Fibroblast of the conjunctiva (primary cell): ENCODE measurements around the gene STEAP1B.

ENCODE experiments used
- DNase-seq: peaks from one replicate; pipeline ENCODE4 v3.0.0-alpha.2; 2010; ENCODE audit warnings: low read depth

Gene STEAP1B

DNA sequence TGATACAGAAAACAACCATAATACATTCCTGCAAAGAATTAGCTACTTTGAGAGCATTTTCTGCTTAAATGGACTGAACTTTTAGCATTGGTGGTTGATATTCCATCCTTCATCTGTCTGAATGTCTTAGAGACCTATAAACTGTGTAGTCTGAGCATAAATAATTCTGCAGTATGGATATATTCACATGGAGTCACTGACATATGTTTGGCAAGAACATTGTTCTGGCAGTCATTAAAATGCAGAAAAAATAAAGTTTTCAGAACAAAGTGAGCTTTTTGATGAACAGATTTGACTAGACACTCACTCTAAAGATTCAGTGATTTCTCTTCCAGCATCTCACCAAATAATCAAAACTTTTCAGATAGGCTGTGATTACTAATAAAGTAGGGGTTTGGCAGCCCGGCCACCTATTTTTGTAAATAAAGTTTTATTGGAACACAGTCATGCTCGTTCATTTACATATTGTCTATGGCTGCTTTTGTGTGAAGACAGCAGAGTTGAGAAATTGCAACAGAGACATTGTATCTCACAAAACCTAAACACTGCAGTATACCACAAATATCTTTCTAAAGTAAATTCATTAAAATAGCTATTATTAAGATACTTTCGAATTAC, 98.9 kb downstream of the STEAP1B start:
- DNase-seq: no peak

DNA sequence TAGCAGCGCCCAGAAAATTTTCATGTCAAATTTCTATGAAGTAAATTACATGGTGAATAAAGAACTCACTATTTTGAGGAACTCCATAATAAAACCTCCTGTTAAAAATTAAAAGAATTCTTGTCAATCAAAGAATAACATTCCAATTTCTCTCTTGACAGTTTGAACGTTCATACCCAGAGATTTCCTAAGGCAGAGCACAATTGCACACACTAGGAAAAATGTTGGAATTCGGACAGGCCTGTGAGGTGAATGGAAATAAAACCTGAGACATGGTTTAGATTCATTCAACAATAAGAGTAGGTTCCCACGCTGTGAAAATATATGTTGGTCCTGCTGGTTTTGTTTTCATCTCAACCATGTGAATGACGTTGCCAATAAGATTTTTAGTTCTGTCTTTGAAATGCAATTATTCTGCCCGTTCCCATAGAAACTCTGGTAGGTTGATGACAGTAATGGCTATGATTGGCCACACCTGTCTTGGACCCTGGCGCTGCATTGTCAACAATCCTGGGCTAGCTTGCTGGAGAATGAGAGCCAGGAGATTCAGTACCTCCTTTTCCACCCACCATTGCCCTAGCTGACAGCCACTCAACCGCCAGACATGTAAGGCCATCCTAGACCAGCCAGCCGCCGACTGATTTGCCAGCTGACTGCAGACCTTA, 99.7 kb downstream of the STEAP1B start:
- DNase-seq: no peak

DNA sequence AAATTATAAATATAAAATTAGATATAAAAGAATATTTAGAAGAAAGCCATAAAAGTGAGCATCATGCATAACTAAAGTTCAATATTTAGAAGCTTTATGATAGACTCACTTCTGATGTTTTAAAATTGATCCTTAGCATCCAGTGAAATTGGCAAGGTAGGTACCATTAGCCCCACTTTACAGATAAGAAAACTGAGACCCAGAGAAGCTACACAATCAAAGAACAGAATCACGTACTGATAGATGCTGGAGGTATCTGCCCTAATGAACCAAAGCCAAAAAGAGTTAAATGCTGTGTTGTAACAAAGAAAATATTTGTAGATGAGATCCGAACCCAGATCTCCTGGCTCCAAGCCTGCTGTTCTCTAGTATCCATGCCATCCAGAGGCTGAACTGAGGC, 100.4 kb downstream of the STEAP1B start:
- DNase-seq: no peak

DNA sequence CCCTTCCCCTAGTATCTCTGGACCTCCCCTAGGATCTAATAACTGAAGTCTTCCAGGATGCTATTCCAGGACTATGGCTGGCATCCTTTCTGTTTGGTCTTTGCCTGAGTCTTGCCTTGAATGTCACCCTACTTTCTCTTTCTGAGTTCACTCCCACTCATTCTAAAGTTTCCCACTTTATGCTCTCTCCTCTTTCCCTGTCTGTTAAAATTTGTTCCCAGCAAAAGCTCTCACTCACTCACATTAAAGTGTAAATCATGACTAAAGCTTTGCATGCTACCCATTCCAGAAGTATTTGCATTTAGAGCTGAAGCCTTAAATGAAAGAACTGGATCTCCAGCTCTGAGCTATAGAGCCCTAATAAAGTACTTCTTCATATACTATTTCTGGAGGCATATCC, 100.9 kb downstream of the STEAP1B start:
- no peak for DNase-seq

DNA sequence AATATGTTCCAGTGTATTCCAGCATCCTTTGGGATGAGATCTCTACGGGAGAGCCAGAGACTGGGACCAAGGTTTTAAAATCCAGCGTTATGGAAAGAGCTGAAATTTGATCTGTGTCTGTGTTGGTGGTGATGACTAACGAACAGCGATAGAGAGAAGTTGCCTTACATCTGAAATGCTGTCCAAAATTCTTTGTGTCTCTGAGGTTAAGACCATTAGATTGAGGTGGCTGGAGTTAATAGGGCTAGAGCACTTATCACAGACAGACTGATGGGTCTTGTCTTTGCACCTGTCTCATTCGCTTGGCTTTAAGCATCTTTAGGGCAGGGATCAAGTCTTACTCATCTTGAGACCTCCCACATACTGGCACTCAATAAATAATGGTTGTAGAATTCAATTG, 102.0 kb downstream of the STEAP1B start:
- no peak for DNase-seq

DNA sequence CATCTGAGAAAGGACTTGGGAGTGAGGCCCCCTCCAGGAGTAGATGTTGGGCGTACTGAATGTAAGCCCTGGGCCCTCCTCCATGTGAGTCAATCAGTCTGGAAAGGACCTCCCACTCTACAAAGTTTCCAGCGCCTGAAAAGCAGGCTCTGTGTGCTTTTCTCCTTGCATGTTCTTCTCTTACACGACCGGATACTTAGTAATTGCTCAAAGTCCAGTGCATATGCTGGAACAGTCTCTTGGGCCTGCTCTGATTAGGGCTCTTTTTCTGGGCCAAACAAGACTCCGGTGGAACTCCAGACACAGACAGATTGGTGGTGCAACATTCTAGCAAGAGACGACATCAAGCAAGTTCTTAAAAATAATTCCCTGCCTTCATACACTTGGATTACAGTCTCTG, 104.8 kb downstream of the STEAP1B start:
- DNase-seq: no peak

DNA sequence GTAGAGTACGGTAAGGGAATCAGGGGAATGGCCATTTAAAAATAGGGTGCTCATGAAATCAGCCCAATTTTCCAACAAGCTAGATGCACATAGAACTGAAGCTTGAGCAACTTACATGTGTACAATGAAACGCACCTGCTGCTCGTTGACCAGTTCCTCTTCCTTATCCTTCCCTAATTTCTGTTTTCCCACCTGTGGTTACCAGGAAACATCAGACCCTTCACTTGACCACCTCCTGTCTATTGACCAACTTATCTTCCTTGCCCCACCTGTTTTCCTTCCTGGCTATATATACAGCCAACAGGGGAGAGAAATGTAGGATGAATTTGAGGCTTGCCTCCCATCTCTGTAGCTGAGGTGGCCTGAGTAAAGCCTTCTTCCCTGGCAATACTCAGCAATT, 105.2 kb downstream of the STEAP1B start:
- DNase-seq: no peak

DNA sequence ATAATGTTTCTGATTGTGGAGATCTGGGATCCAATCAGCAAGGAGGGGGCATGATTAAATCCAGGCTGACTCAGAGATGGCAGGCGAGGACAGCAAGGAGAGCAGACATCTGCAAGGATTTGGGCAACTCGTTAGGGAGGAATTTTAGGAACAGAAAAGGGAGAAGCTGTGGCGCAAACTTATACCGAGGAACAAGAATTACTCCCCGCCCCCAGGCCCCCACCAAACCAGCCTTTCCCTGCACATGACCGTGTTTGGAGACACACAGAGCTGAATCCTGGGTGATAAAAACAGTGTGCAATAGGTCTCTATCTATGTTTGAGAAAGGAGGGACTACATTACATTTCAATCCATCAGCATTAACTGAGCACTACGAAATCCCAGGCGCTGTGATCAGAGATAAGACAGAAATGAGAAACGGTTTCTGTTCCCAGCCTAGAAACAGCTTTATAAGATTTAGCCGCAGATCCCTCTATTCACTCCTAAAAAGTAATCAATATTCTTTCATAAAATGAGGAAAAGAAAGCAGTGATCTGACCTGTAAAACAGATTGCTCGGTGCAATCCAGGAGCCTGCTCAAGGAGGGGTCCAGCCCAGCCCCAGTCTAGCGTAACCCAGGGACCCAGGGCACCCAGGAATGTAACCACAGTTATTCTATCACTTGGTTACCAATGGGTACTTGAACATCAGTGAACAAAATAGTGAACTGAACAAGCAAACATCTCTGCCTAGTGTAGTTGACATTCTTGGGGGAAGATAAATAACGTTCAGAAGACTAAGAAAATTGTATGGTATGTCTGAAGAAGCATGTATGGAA, 105.9 kb downstream of the STEAP1B start:
- DNase-seq: no peak

DNA sequence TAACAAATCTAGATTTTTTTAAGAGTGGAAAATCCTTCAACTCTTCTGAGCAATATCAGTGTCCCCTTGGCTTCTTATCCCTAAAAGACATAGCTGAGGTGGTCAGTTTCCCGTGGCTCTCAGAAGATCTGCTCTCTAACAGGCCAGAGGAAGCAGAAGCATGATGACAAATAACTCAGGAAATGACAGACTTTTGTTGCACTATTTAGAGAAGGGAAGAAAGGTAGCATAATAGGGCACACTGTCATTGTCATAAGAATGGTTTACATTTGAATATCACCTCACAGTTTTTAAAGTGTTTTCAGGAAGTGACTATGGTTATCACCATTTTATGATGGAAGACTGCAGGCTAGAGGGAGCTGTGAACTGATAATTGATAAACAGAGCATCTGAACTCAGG, 109.5 kb downstream of the STEAP1B start:
- no peak for DNase-seq

DNA sequence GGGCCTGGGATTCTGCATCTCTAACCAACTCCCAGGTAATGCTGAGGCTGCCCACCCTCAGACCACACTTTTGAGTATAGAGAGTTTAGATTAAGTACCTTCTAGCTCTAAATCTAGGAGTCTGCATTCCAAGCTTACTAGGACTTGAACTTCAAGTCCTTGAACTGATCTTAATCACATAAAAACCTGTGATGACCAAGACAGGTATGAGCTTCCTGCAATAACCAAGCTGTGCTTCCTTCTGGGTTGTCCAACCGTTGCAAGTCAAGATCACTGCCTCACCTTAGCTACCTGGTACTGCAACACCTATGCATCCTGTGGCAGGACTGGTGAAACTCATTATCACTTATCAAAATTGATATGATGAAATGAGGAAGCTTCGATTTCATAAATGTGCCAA, 110.1 kb downstream of the STEAP1B start:
- no peak for DNase-seq

DNA sequence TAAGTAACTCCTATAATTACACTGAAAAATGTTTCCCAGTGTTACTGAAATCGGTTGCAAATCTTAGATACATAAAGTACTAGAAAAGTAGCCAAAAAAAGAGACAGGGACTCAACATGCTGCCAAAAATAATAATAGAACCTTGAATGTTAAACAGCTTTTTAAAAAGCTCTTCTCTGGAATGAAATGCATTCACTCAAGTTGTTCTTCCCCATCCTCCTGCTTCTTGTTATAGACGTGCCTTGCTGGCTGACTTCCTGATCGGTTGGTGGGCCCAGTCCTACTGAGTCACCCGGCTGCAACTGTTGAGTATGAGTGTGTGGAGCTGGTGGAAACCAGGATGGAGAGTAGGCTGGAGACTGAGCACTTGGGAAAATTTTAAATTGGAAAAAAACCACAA, 112.4 kb downstream of the STEAP1B start:
- peak; percentile 73 for DNase-seq

DNA sequence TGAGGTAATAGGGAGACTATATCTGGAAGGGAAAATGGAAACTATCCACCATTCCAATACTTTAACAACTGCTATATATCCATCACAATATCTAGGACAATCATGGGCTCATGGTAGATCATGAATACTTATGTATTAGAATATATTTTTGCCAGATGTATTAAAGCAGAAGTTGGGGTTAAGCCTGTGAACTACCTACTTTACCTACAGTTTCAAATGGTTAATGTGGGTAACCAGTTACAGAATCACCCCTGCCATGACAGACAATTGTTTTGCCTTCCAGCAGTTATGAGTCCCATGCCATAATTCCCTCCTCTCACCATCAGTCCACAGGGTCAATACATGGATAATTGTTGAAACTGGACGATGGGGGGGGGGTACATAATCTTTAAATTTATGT, 113.1 kb downstream of the STEAP1B start:
- no peak for DNase-seq

DNA sequence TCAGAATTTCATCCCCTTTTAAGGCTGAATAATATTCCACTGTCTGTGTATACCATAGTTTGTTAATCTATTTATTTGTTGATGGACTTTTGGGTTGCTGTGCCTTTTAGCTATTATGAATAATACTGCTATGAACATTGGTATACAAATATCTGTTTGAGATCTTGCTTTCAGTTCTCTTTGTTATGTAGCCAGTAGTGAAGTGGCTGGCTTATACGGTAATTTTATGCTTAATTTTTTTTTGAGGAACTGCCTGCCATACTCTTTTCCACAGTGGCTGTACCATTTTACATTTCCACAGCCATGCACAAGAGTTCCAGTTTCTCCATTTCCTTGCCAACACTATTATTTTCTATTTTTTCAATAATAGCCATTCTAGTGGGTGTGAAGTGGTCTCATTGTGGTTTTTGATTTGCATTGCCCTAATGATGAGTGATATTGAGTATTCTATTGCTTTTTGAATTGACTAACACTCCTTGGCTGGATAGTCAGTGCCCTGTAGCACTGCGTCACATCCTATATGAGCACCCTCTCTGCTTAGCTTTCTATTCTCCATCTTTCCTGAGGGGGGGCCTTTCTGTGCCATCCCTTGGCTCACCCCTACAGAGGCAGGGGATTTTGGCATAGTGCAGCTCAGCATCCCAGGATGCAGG, 113.7 kb downstream of the STEAP1B start:
- DNase-seq: no peak

DNA sequence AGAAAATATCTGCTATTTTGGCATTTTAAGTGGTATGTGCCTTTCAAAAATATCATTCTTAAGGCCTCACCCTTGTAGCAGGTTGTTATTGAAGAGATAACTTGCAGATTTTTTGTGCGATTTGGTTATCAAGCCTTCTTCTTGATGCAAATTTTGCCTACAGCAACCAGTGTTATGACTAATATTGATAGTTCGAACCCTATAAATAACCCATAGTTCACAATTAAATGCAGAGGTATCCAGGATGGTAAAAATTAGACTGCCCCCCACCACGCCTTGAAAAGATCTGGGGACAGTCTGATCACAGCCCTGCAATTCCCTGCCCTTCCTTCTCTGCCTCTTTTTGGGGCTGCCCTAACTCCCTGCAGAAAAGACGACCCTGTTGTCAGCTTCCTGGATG, 114.7 kb downstream of the STEAP1B start:
- DNase-seq: no peak

DNA sequence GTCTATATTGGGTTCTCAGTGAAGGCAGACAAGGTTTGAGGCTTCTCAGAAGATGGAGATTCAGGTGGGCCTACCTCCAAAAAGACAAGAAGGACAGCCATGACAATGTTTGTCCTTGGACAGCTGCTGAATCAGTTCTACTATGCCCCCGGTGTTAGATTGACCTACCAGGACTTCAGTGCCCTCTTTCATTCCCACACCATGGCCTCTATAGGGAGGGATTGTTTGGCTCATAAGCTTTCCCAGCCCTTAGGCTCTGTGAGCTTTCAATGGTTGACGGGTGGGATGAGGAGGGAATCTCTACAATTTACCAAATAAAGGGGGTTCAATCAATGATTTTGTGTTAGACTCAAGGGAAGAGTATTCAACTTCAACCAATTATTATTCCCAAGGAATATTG, 119.7 kb downstream of the STEAP1B start:
- DNase-seq: no peak

DNA sequence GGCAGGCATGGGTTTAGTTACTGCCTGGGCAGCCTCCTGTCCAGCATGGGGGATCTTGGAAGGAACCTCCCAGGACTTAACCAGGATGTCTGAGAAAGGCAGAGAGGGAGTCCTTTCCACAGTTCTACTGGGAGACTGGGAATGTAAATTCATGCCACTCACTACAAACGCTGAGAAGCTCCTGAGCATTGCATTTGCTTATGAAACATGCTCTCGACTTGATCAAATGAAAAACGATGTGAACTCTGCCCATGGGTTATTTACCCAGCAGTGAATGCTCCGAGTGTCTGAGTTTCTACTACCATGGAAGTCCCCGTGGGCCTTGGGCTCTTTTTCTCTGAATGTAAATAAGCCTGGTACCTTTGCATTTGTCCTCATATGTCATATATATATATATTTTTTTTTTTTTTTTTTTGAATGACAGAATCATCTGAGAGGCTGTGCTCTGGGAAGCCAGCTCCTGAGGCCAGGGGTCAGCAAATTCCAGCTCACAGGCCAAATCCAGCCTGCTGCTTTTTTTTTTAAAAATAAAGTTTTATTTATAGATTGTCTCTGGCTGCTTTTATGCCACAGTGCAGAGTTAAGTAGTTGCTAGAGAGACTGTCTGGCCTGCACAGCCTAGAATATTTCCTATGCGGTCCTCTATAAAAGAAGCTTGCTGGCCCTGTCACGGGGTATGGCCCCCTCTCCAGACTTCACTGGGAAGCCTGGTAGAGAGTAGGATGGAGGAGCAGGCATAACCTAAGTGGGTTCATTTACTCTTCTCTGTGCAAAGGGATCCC, 121.6 kb downstream of the STEAP1B start:
- DNase-seq: no peak

DNA sequence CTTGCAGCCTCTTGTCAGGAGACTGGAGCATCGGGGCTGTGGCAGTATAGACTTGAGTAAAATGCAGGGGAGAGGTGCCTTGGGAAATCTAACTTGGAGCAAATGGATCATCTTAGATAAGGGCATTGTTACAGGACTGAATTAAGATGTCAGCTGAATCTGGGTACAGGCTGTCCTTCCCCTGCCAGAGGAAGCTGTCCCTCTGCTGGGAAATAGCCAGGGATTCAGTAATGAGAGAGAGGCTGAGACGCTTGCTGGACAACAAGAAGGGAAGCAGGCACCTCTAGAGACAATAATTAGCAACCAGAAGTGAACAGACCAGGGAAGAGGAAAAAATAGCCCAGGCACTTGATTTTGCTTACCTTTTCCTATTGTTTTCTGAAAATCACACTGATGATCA, 122.3 kb downstream of the STEAP1B start:
- DNase-seq: no peak

DNA sequence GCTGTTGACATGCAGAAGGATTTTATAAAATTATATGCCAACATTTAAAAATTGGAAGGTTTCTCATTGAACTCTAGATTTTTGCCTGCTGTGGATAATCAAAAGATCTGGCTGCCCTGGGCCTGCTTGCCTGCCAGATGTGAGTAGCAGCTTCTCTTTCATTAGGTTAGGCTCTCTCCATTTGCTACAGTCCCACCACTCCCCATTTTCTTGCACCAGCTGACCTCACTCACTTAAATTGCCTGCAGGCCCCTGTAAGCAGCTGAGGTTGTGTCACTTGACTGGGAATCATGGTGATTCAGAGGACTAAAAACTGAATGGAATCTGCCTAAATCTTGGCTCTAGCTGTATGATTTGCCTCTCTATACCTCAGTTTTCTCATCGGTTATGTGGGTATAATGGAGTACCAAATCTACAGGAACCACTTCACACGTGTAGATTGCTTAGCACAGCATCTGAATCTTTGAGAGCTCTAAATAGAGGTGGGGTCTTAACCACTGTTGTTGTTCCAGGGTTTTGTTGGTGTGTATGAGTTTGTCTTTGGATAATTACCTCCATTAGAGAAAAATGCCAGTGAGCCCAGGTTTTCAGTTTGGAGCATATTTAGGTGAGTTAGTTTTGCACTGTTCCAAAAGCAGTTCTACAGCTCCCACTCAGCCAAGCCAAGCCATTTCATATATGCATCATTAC, 124.5 kb downstream of the STEAP1B start:
- no peak for DNase-seq

DNA sequence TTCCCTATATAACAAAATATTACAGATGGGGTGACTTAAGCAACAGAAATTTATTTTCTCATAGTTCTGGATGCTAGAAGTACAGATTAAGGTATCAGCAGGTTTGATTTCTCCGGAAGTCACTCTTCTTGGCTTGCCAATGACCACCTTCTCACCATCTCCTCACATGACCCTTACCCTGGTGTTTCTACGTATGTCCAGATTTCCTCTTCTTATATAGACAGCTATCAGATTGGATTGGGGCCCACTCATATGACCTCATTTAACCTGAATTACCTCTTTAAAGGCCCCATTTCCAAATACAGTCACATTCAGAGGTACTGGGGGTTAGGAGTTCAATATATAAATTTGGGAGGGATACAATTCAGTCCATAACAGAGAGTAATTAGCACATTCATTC, 126.1 kb downstream of the STEAP1B start:
- DNase-seq: no peak

DNA sequence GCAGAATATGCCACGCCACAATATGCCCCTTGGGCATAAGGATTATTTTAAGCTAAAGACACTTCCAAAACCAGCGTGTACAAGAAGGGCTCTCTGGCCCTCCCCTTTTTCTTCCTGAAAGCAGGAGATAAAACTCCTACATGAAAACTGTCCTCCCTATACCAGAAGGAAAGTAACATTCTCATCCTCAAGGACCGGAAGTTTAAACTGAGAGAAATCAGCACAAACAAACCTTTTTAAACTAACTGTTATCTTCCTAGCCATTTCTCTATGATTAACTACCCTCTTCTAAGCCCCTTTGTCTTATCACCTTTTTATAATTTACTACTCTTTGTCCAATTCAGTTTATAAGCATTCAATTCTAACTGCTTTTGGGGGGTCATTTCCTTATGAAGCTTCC, 126.6 kb downstream of the STEAP1B start:
- no peak for DNase-seq

DNA sequence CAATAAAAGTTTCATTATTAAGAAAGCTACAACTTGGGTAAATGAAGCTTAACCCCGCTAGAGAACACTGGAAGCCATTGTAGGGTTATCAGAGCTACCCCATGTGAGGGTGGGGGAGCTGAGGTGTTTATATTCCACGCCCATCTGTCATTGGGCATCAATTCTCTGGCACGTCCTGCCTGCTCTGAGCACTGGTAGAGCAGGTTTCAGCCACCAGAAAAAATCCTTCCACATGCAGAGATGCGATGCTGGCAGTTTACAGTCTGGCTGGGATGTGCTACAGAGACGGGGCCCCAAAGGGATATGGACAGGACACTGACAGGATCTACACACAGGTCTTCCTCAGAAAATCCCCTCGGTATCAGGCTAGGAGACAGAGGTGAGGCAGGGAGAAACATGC, 127.1 kb downstream of the STEAP1B start:
- DNase-seq: no peak

DNA sequence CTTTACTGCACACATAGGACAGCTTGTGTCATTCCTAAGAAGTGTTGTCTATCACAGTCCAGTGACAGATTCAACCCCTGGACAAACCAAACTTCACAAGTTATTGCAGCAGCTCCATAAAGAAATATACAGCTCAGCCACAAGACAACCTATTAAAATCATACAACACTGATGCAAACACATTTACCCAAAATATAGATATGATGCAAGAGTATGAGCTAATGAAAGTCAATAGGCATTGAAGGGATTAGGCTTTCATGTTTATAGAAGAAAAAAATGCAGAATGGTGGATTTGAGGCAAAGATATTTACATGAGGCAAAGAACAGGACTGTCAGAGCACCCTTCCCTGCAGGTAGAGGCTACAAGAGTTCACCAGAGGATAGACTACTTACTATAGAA, 128.1 kb downstream of the STEAP1B start:
- DNase-seq: no peak
